ENCODE results near the gene LINC01488.

DNA sequence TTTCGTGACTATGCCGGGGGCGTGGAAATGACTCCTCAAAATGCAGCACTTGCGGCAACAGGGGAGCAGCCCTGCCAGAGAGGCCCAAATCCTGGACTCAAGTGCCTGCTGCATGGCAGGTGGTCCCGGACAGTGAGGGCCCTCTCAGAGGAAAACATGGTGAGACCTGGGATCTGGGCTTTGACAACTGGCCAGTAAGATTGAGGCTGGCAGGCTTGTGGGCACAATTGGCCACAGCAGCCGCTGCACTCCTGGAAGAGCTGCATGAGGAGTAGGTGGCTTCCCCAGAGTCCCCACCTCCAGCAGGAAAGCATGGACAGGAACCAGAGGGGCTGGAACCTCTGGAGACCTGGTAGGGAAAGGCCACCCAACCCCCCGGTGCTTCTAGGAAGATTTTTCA is 13.4 kb downstream of the LINC01488 start:
- TF ChIP-seq, protein P1, sequence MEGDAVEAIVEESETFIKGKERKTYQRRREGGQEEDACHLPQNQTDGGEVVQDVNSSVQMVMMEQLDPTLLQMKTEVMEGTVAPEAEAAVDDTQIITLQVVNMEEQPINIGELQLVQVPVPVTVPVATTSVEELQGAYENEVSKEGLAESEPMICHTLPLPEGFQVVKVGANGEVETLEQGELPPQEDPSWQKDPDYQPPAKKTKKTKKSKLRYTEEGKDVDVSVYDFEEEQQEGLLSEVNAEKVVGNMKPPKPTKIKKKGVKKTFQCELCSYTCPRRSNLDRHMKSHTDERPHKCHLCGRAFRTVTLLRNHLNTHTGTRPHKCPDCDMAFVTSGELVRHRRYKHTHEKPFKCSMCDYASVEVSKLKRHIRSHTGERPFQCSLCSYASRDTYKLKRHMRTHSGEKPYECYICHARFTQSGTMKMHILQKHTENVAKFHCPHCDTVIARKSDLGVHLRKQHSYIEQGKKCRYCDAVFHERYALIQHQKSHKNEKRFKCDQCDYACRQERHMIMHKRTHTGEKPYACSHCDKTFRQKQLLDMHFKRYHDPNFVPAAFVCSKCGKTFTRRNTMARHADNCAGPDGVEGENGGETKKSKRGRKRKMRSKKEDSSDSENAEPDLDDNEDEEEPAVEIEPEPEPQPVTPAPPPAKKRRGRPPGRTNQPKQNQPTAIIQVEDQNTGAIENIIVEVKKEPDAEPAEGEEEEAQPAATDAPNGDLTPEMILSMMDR (IDR thresholded peaks at IDR 0.05; ENCODE audit: insufficient read depth, low read length, poor library complexity, severe bottlenecking): no peak
- TF ChIP-seq EZH2phosphoT487 (conservative IDR thresholded peaks at IDR 0.05; ENCODE audit: low read length): no peak

Measured in SU-DHL-6 (cell line).